Endothelial cell of umbilical vein (primary cell): Measurements from ENCODE around the gene GRID1. TPM values are rescaled to one million over a fixed set of nuclear protein-coding genes. Genes with fewer than 3 reads are reported as not detected.

Experiments used
- BruUV-seq: library from RNA; stranded (reverse); fragments of 400-500 nt; replicated peaks from 2 replicates; lab custom pipeline; 2021; lab: Mats Ljungman, UMichigan
- CTCF ChIA-PET: fragments of 300-600, 350-600 bp; sonication (Branson Sonifier 250); formaldehyde crosslinking; loops from one replicate; lab custom pipeline; 2021; ENCODE audit warnings: antibody characterized with exemption, inconsistent platforms; lab: Charles Lee
- POLR2A ChIA-PET: fragments of 300-600, 350-600 bp; sonication (Branson Sonifier 250); formaldehyde crosslinking; loops from one replicate; lab custom pipeline; 2021; ENCODE audit warnings: antibody characterized with exemption, inconsistent platforms; lab: Charles Lee
- DNase-seq: peaks from one replicate; pipeline ENCODE4 v3.0.0-alpha.2; 2011; ENCODE audit warnings: low read depth, low spot score
- FAIRE-seq: peaks from 2 replicates; lab custom pipeline; 2011; peaks lifted over from hg19 to GRCh38; lab: Jason Lieb, UNC
- H2AFZ ChIP-seq: 2 replicates; pipeline ENCODE4 v1.6.0; 2012; ENCODE audit warnings: low read depth, low read length, control low read depth, inconsistent platforms
- H3K27ac ChIP-seq: 2 replicates; pipeline ENCODE4 v1.5.1; 2011; ENCODE audit warnings: low read depth, mild to moderate bottlenecking, control low read depth, low read length, moderate library complexity; ENCODE audit not compliant: insufficient read depth
- H3K27me3 ChIP-seq, 2 experiments: 2 replicates each; pipeline versions ENCODE4 v1.6.0 to v1.6.1; 2011; ENCODE audit warnings: low read length in 2 of 2, mixed read lengths in 1 of 2; ENCODE audit not compliant: control insufficient read depth in 2 of 2, insufficient read depth in 2 of 2
- H3K36me3 ChIP-seq, 2 experiments: 2 replicates in 1 of 2; 3 replicates in 1 of 2; pipeline ENCODE4 v1.5.1; 2011; ENCODE audit warnings: low read length in 2 of 2, mild to moderate bottlenecking in 1 of 2, moderate library complexity in 1 of 2; ENCODE audit not compliant: control insufficient read depth in 2 of 2, insufficient read depth in 2 of 2; ENCODE audit errors: extremely low read depth in 1 of 2
- H3K4me1 ChIP-seq: 3 replicates; pipeline ENCODE4 v1.5.1; 2011; ENCODE audit warnings: mild to moderate bottlenecking, low read length; ENCODE audit not compliant: control insufficient read depth, insufficient read depth; ENCODE audit errors: extremely low read depth
- H3K4me2 ChIP-seq: 2 replicates; pipeline ENCODE4 v1.6.1; 2011; ENCODE audit warnings: low read length, control low read depth, mixed read lengths; ENCODE audit not compliant: insufficient read depth
- H3K4me3 ChIP-seq, 3 experiments: fragments of 200-600 bp in 1 of 3; sonication (generic), shearing (Covaris generic) in 1 of 3; replicated peaks in 1 of 3; 2 replicates each; pipeline ENCODE4 v1.5.1; 2011 to 2016; ENCODE audit warnings: control low read depth in 3 of 3, low read length in 3 of 3, mild to moderate bottlenecking in 2 of 3, inconsistent platforms in 1 of 3, low read depth in 1 of 3, moderate library complexity in 1 of 3; ENCODE audit not compliant: insufficient read depth in 1 of 3
- H3K79me2 ChIP-seq: 2 replicates; pipeline ENCODE4 v1.6.0; 2012; ENCODE audit warnings: low read length, inconsistent platforms; ENCODE audit not compliant: control insufficient read depth, insufficient read depth
- H3K9ac ChIP-seq: replicated peaks from 2 replicates; pipeline ENCODE3; 2011; ENCODE audit warnings: low read length, control low read depth; ENCODE audit not compliant: insufficient read depth; ENCODE audit errors: extremely low read depth
- H3K9me1 ChIP-seq: replicated peaks from 3 replicates; pipeline ENCODE4 v1.6.0; 2011; ENCODE audit warnings: mild to moderate bottlenecking, low read length; ENCODE audit not compliant: control insufficient read depth, insufficient read depth; ENCODE audit errors: extremely low read depth
- H3K9me3 ChIP-seq: replicated peaks from 2 replicates; pipeline ENCODE4 v1.5.1; 2012; ENCODE audit warnings: low read length, inconsistent platforms; ENCODE audit not compliant: control insufficient read depth, insufficient read depth
- H4K20me1 ChIP-seq: replicated peaks from 2 replicates; pipeline ENCODE3; 2011; ENCODE audit warnings: mild to moderate bottlenecking, low read length; ENCODE audit not compliant: control insufficient read depth, insufficient read depth; ENCODE audit errors: extremely low read depth
- CTCF ChIP-seq, 2 donors: IDR thresholded peaks; 1 replicate in 1 of 2; 2 replicates in 1 of 2; pipeline ENCODE4 v1.5.1; 2011; ENCODE audit warnings: low read length in 2 of 2, mild to moderate bottlenecking in 2 of 2, moderate library complexity in 2 of 2, control low read depth in 1 of 2, inconsistent platforms in 1 of 2, low read depth in 1 of 2; ENCODE audit not compliant: insufficient read depth in 1 of 2; ENCODE audit errors: extremely low read depth in 1 of 2
- EZH2 ChIP-seq: IDR thresholded peaks from 2 replicates; pipeline ENCODE4 v1.6.1; 2012; ENCODE audit warnings: borderline replicate concordance, low read depth, mild to moderate bottlenecking, moderate library complexity, low read length, inconsistent platforms; ENCODE audit not compliant: severe bottlenecking
- FOS ChIP-seq: IDR thresholded peaks from 2 replicates; pipeline ENCODE4 v1.6.1; 2011; ENCODE audit warnings: mild to moderate bottlenecking, low read length, moderate library complexity, borderline replicate concordance; ENCODE audit not compliant: insufficient read depth
- GATA2 ChIP-seq: IDR thresholded peaks from 2 replicates; pipeline ENCODE4 v1.7.0; 2011; ENCODE audit warnings: low read depth, mild to moderate bottlenecking, moderate library complexity, mixed read lengths, low read length; ENCODE audit not compliant: insufficient read length, insufficient read depth
- JUN ChIP-seq: IDR thresholded peaks from 2 replicates; pipeline ENCODE4 v1.6.1; 2011; ENCODE audit warnings: borderline replicate concordance, low read depth; ENCODE audit not compliant: insufficient read length, insufficient read depth
- MAX ChIP-seq: IDR thresholded peaks from 2 replicates; pipeline ENCODE4 v1.6.1; 2011; ENCODE audit not compliant: insufficient read depth, insufficient read length
- MYC ChIP-seq: IDR thresholded peaks from one replicate; pipeline ENCODE4 v1.6.1; 2011; ENCODE audit warnings: mild to moderate bottlenecking, low read depth, low read length
- POLR2A ChIP-seq: IDR thresholded peaks from 2 replicates; pipeline ENCODE4 v1.6.1; 2012; ENCODE audit warnings: low read depth, mild to moderate bottlenecking, control low read depth, low read length
- POLR2AphosphoS5 ChIP-seq: IDR thresholded peaks from 2 replicates; pipeline ENCODE4 v1.6.1; 2012; ENCODE audit warnings: low read depth, mild to moderate bottlenecking, control low read depth, low read length, moderate library complexity; ENCODE audit not compliant: insufficient read depth
- dilution Hi-C: fragments of 300-500 bp; cut with MboI; formaldehyde crosslinking; loops from one replicate; pipeline ENCODE4 v1.15.0; 2019; ENCODE audit warnings: low sequenced_read_pairs; ENCODE audit not compliant: extremely low pct_ligation_motif_present
- intact Hi-C: fragments of 100-400 bp; cut with micrococcal nuclease; formaldehyde crosslinking; loops from one replicate; pipeline ENCODE4 v1.10.0; 2022
- polyA plus RNA-seq, 4 experiments: library from polyadenylated mRNA; depleted of rRNA in 3 of 4; stranded (reverse) in 3 of 4; unstranded in 1 of 4; fragments of >200 nt; gene quantifications; 2 replicates each; pipeline versions ENCODE4 v1.2.1 to v1.2.3, GENCODE V29; 2011 to 2012; ENCODE audit warnings: missing spikeins in 1 of 4
- total RNA-seq: library from RNA; stranded (reverse); gene quantifications from 2 replicates; pipeline ENCODE4 v1.2.3, GENCODE V29; 2021

GRID1 gene
- total and polyA plus RNA-seq, 2 donors (not counting 3 experiments of a cell fraction or from before 2014, with no cell fraction given) = not detected

- TF ChIP-seq POLR2AphosphoS5 (no peak), EZH2 (no peak), JUN (no peak), FOS (no peak), CTCF (IDR thresholded peaks at IDR 0.05; ENCODE audit: extremely low read depth in 1 of 2, insufficient read depth in 1 of 2, low read depth in 1 of 2, low read length in 2 of 2) (no peak), MYC (no peak), MAX (no peak), POLR2A (no peak), GATA2 (no peak)
- DNase-seq = no peak
- H3K27me3 ChIP-seq = no peaks in the 10 kb centered on the region
- FAIRE-seq = no peak
- no peak overlapping the region for H2AFZ ChIP-seq
- no peak overlapping the region for H3K4me3 ChIP-seq
- CTCF ChIA-PET = no interaction called here
- no peaks in the 10 kb centered on the region for H3K9me3 ChIP-seq
- H3K36me3 ChIP-seq = no peaks in the 10 kb centered on the region
- no peak overlapping the region for H3K9ac ChIP-seq
- no peak overlapping the region for H3K27ac ChIP-seq
- no peaks in the 10 kb centered on the region for H3K9me1 ChIP-seq
- H4K20me1 ChIP-seq = no peaks in the 10 kb centered on the region
- intact Hi-C loops = no loop called here
- no peaks in the 10 kb centered on the region for H3K79me2 ChIP-seq
- no TSS peak for BruUV-seq
- dilution Hi-C loops = no loop called here
- no peak overlapping the region for H3K4me2 ChIP-seq
- POLR2A ChIA-PET = no interaction called here
- no peaks in the 10 kb centered on the region for H3K4me1 ChIP-seq
Observed at GRCh38 chr10:85922356-85923129, 444.1 kb downstream of the GRID1 start.
